ENCODE data around the gene HEPACAM.

HEPACAM gene

DNA sequence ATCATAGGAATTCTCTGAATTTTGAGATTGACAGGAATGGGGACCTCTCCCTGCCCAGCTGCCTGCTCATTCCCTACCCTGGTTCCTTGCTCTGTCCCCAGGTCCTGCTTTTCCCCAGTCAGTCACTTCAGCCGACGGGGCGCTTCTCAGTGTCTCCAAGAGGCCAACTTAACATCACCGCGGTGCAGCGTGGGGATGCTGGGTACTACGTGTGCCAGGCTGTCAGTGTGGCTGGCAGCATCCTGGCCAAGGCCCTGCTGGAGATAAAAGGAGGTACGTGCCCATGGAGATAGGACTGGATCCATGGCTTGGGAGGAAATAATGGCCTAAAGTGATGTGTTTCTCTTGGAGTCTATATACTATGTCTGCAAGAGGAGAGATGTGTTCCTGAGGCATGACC, 63.6 kb downstream of the HEPACAM start:
- Histone ChIP-seq H3K27ac (ENCODE audit: low read length) (no peak overlapping the region), H4K20me1 (ENCODE audit: insufficient read depth, low read length) (no peaks in the 10 kb centered on the region), H3K36me3 (ENCODE audit: insufficient read depth, low read length) (no peaks in the 10 kb centered on the region), H3K9me3 (ENCODE audit: insufficient read depth, low read length, severe bottlenecking) (no peaks in the 10 kb centered on the region), H2AFZ (ENCODE audit: low read depth, low read length) (no peak overlapping the region), H3K9ac (ENCODE audit: low read depth, low read length) (no peak overlapping the region), H3K4me3 (ENCODE audit: low read depth in 1 of 2, low read length in 2 of 2) (no peak overlapping the region), H3K79me2 (ENCODE audit: insufficient read depth, low read length) (no peaks in the 10 kb centered on the region), H3K4me2 (ENCODE audit: insufficient read depth, low read length) (no peak overlapping the region), H3K4me1 (ENCODE audit: insufficient read depth, low read length) (no peaks in the 10 kb centered on the region), H3K27me3 (ENCODE audit: insufficient read depth, low read length, poor library complexity) (no peaks in the 10 kb centered on the region)
- TF ChIP-seq, protein P1, sequence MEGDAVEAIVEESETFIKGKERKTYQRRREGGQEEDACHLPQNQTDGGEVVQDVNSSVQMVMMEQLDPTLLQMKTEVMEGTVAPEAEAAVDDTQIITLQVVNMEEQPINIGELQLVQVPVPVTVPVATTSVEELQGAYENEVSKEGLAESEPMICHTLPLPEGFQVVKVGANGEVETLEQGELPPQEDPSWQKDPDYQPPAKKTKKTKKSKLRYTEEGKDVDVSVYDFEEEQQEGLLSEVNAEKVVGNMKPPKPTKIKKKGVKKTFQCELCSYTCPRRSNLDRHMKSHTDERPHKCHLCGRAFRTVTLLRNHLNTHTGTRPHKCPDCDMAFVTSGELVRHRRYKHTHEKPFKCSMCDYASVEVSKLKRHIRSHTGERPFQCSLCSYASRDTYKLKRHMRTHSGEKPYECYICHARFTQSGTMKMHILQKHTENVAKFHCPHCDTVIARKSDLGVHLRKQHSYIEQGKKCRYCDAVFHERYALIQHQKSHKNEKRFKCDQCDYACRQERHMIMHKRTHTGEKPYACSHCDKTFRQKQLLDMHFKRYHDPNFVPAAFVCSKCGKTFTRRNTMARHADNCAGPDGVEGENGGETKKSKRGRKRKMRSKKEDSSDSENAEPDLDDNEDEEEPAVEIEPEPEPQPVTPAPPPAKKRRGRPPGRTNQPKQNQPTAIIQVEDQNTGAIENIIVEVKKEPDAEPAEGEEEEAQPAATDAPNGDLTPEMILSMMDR (IDR thresholded peaks at IDR 0.05; ENCODE audit: borderline replicate concordance, extremely low read depth, low read length, poor library complexity, severe bottlenecking), result no peak
- TF ChIP-seq EZH2 (IDR thresholded peaks at IDR 0.05; ENCODE audit: borderline replicate concordance, low read depth, low read length, severe bottlenecking), result no peak
- no peak for ATAC-seq (ENCODE audit: insufficient read depth, low read depth)
- DNase-seq, result no peak

DNA sequence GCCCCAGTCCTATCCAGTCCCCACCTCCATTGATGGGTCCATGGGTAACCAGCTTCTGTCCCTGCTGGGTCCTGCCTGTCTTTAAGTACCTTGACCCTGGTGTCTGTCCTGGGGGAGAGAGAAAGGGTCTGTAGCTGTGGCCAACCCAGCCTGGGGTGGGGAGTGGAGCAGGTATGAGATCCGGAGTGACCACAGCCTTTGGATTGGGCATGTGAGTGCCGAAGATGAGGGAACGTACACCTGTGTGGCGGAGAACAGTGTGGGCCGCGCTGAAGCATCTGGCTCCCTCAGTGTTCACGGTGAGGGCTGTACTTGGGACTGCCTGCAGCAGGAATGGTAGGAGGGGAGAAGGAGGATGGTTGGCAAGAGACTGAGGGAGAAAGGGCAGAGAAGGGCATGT, 65.4 kb downstream of the HEPACAM start:
- Histone ChIP-seq H3K4me2 (ENCODE audit: insufficient read depth, low read length) (no peak overlapping the region), H4K20me1 (ENCODE audit: insufficient read depth, low read length) (no peaks in the 10 kb centered on the region), H3K36me3 (ENCODE audit: insufficient read depth, low read length) (no peaks in the 10 kb centered on the region), H3K4me1 (ENCODE audit: insufficient read depth, low read length) (no peaks in the 10 kb centered on the region), H3K9me3 (ENCODE audit: insufficient read depth, low read length, severe bottlenecking) (no peaks in the 10 kb centered on the region), H3K9ac (ENCODE audit: low read depth, low read length) (no peak overlapping the region), H3K27ac (ENCODE audit: low read length) (no peak overlapping the region), H3K4me3 (ENCODE audit: low read depth in 1 of 2, low read length in 2 of 2) (no peak overlapping the region), H3K79me2 (ENCODE audit: insufficient read depth, low read length) (no peaks in the 10 kb centered on the region), H3K27me3 (ENCODE audit: insufficient read depth, low read length, poor library complexity) (no peaks in the 10 kb centered on the region), H2AFZ (ENCODE audit: low read depth, low read length) (no peak overlapping the region)
- DNase-seq (no peak), ATAC-seq (ENCODE audit: insufficient read depth, low read depth) (no peak)
- TF ChIP-seq, protein P1 (IDR thresholded peaks at IDR 0.05; ENCODE audit: borderline replicate concordance, extremely low read depth, low read length, poor library complexity, severe bottlenecking), result no peak
- no peak for TF ChIP-seq EZH2 (IDR thresholded peaks at IDR 0.05; ENCODE audit: borderline replicate concordance, low read depth, low read length, severe bottlenecking)

DNA sequence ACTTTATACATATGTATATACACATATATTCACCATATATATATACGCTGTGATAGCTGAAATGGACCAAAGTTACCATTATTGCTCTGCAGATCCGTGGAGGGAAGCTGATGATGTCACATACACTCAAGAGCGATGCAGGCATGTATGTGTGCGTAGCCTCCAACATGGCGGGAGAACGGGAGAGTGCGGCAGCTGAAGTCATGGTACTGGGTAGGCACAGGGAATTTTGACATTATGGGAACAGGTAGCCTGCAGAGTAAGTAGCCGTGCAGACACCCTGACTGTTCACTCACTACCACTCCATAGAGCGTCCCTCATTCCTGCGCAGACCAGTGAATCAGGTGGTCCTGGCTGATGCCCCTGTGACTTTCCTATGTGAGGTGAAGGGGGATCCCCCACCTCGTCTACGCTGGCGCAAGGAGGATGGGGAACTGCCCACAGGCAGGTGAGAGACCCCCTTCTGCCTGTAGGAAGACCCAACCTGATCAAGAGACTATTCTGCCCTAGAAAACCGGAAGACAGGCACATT, 65.9 kb downstream of the HEPACAM start:
- Histone ChIP-seq H2AFZ (ENCODE audit: low read depth, low read length) (no peak overlapping the region), H3K9ac (ENCODE audit: low read depth, low read length) (no peak overlapping the region), H4K20me1 (ENCODE audit: insufficient read depth, low read length) (no peaks in the 10 kb centered on the region), H3K27me3 (ENCODE audit: insufficient read depth, low read length, poor library complexity) (no peaks in the 10 kb centered on the region), H3K4me3 (ENCODE audit: low read depth in 1 of 2, low read length in 2 of 2) (no peak overlapping the region), H3K4me1 (ENCODE audit: insufficient read depth, low read length) (no peaks in the 10 kb centered on the region), H3K36me3 (ENCODE audit: insufficient read depth, low read length) (no peaks in the 10 kb centered on the region), H3K27ac (ENCODE audit: low read length) (no peak overlapping the region), H3K9me3 (ENCODE audit: insufficient read depth, low read length, severe bottlenecking) (no peaks in the 10 kb centered on the region), H3K4me2 (ENCODE audit: insufficient read depth, low read length) (no peak overlapping the region), H3K79me2 (ENCODE audit: insufficient read depth, low read length) (no peaks in the 10 kb centered on the region)
- no peak for TF ChIP-seq EZH2 (IDR thresholded peaks at IDR 0.05; ENCODE audit: borderline replicate concordance, low read depth, low read length, severe bottlenecking)
- TF ChIP-seq, protein P1 (IDR thresholded peaks at IDR 0.05; ENCODE audit: borderline replicate concordance, extremely low read depth, low read length, poor library complexity, severe bottlenecking), result no peak
- ATAC-seq (ENCODE audit: insufficient read depth, low read depth) (no peak), DNase-seq (no peak)

GRCh38 chr11:124869331-124869730, 66.5 kb downstream of the HEPACAM start:
- no peak for TF ChIP-seq EZH2 (IDR thresholded peaks at IDR 0.05; ENCODE audit: borderline replicate concordance, low read depth, low read length, severe bottlenecking)
- TF ChIP-seq, protein P1 (IDR thresholded peaks at IDR 0.05; ENCODE audit: borderline replicate concordance, extremely low read depth, low read length, poor library complexity, severe bottlenecking), result no peak
- H3K9ac ChIP-seq (ENCODE audit: low read depth, low read length), result no peak overlapping the region
- H3K4me2 ChIP-seq (ENCODE audit: insufficient read depth, low read length), result no peak overlapping the region
- H3K9me3 ChIP-seq (ENCODE audit: insufficient read depth, low read length, severe bottlenecking), result no peaks in the 10 kb centered on the region
- H3K36me3 ChIP-seq (ENCODE audit: insufficient read depth, low read length), result no peaks in the 10 kb centered on the region
- no peak overlapping the region for H2AFZ ChIP-seq (ENCODE audit: low read depth, low read length)
- no peaks in the 10 kb centered on the region for H4K20me1 ChIP-seq (ENCODE audit: insufficient read depth, low read length)
- H3K4me1 ChIP-seq (ENCODE audit: insufficient read depth, low read length), result no peaks in the 10 kb centered on the region
- H3K79me2 ChIP-seq (ENCODE audit: insufficient read depth, low read length), result no peaks in the 10 kb centered on the region
- no peaks in the 10 kb centered on the region for H3K27me3 ChIP-seq (ENCODE audit: insufficient read depth, low read length, poor library complexity)
- DNase-seq, result no peak
- no peak overlapping the region for H3K4me3 ChIP-seq (ENCODE audit: low read depth in 1 of 2, low read length in 2 of 2)
- no peak for ATAC-seq (ENCODE audit: insufficient read depth, low read depth)
- H3K27ac ChIP-seq (ENCODE audit: low read length), result no peak overlapping the region

Data from DND-41 (cell line).